Fibroblast of the aortic adventitia (primary cell): ENCODE data around the gene OR9Q1. TPM values are rescaled to one million over a fixed set of nuclear protein-coding genes. Genes with fewer than 3 reads are reported as not detected.

ENCODE experiments used
- DNase-seq: peaks from one replicate; pipeline ENCODE4 v3.0.0-alpha.2; 2010; ENCODE audit warnings: low read depth
- H3K4me3 ChIP-seq: 2 replicates; pipeline ENCODE4 v1.5.1; 2011; ENCODE audit warnings: low read depth, mild to moderate bottlenecking, control low read depth, low read length, moderate library complexity
- CTCF ChIP-seq: IDR thresholded peaks from 2 replicates; pipeline ENCODE4 v1.5.1; 2011; ENCODE audit warnings: mild to moderate bottlenecking, low read length, control low read depth, inconsistent platforms; ENCODE audit not compliant: insufficient read depth
- total RNA-seq: library from RNA; depleted of rRNA; stranded (reverse); fragments of >200 nt; gene quantifications from 2 replicates; pipeline ENCODE4 v1.2.3, GENCODE V29; 2012; ENCODE audit warnings: low replicate concordance

The OR9Q1 gene
- total RNA-seq, 1 donor: not detected

GRCh38 chr11:58121096-58121495, 97.4 kb downstream of the OR9Q1 start:
- H3K4me3 ChIP-seq: no peak overlapping the region
- no peak for TF ChIP-seq CTCF
- no peak for DNase-seq

GRCh38 chr11:58125469-58125868, 101.8 kb downstream of the OR9Q1 start, which contains the start of gene OR9I1:
Gene OR9I1 (minus strand): TSS chr11:58125530. CDS start chr11:58119444, 6,086 bp downstream.
- no peak within 1 kb of the TSS for H3K4me3 ChIP-seq
- DNase-seq: no peak
- TF ChIP-seq CTCF: no peak

DNA sequence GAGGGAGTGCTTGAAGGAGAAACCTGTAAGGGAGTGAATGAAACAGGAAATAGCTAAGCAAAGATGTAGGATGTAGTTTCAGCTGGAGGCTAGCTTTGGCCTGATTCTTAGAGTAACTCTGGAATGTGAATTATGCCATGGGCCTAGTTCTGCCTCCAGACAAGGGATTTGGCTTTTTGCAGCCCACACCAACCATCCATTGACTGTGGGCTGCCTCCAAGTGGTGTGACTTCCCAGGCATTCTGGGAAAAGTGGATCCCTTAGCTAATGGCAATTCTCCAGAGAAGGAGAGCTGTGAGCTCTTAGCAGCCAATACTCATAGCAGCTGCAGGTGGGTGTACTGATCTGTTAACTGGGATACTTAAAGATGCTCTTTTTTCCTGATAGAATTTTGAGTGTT, 103.7 kb downstream of the OR9Q1 start:
- H3K4me3 ChIP-seq: no peak overlapping the region
- DNase-seq: no peak
- TF ChIP-seq CTCF: no peak

DNA sequence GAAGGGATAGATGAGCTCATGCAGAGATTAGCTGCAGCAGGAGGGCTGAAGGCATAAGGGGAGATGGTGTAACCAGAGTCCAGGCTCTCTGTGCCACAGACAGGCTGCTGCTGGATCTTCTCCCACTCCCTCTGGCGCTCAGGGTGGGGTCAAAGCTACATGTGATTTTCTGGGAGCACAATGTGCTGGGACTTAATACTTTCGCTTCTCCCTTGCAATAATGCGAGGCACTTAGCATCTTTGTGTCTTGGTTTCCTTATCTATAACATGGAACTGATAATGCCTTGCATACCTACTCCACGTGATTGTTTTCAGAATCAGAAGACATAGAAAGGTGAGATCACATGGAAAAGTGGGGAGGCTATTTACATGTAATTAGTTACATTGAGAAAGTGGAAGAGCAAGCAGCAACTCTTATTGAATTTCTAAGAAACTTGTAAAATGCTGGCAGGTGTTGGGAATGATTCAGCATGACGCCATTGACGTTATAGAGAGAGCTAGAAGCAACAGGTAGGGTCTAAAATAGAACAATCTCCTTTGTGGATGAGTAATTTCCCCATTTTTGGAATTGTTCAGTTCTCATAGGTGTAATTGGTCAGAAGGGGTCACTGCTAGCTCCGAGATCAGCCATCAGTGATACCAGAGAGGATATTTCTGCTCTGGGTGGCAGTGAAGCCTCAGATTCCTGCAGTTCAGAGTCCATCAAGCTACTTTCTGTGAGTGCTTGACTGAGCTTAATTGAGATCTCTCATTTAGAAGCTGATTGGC, 109.8 kb downstream of the OR9Q1 start:
- TF ChIP-seq CTCF: no peak
- DNase-seq: no peak
- H3K4me3 ChIP-seq: no peak overlapping the region

GRCh38 chr11:58134151-58134550, 110.5 kb downstream of the OR9Q1 start:
- TF ChIP-seq CTCF: no peak
- DNase-seq: no peak

DNA sequence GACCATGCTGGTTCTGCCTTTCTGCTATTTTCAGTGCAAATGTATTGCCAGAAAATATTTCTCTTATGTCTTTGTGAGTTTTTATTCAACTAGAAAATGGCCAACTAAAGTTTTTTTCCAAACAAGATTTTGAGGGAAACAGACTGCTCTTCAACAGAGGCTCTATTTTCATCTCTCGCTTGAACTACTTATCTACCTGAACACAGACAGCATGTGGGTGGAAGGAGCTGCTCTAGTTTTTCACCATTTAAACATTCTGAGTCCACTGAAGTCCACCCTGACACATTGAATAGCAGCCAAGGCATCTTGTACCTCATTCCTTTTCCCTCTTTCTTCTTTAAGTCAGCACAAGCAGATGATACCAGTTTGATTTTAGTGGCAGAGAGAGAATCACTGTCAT, 111.5 kb downstream of the OR9Q1 start:
- DNase-seq: no peak
- no peak overlapping the region for H3K4me3 ChIP-seq
- no peak for TF ChIP-seq CTCF

More at GRCh38 chr11:58134151-58134550, 110.5 kb downstream of the OR9Q1 start:
- no peak overlapping the region for H3K4me3 ChIP-seq
